ENCODE results near the gene ZNF791.
"Not testable (repeated sequence)": the region's sequence is repeated elsewhere in the genome, so short reads cannot be mapped to it uniquely, and the experiment has no call there.

DNA sequence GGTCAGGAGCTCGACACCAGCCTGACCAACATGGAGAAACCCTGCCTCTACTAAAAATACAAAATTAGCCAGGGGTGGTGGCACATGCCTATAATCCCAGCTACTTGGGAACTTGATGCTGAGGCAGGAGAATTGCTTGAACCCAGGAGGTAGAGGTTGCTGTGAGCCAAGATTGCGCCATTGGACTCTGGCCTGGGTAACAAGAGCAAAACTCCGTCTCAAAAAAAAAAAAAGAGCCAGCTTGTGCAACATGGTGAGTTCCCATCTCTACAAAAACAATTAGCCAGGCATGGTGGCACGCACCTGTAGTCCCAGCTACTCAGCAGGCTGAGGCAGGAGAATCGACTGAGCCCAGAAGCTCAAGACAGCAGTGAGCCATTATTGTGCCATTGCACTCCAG lies 67.3 kb downstream of the ZNF791 start:
- TF ChIP-seq EZH2 (IDR thresholded peaks at IDR 0.05; ENCODE audit: borderline replicate concordance, insufficient read depth, low read length, poor library complexity, severe bottlenecking); MXI1 (conservative IDR thresholded peaks at IDR 0.05; ENCODE audit: poor library complexity, severe bottlenecking): not testable (repeated sequence)
- TF ChIP-seq, protein P1, sequence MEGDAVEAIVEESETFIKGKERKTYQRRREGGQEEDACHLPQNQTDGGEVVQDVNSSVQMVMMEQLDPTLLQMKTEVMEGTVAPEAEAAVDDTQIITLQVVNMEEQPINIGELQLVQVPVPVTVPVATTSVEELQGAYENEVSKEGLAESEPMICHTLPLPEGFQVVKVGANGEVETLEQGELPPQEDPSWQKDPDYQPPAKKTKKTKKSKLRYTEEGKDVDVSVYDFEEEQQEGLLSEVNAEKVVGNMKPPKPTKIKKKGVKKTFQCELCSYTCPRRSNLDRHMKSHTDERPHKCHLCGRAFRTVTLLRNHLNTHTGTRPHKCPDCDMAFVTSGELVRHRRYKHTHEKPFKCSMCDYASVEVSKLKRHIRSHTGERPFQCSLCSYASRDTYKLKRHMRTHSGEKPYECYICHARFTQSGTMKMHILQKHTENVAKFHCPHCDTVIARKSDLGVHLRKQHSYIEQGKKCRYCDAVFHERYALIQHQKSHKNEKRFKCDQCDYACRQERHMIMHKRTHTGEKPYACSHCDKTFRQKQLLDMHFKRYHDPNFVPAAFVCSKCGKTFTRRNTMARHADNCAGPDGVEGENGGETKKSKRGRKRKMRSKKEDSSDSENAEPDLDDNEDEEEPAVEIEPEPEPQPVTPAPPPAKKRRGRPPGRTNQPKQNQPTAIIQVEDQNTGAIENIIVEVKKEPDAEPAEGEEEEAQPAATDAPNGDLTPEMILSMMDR (IDR thresholded peaks at IDR 0.05; ENCODE audit: poor library complexity, severe bottlenecking): not testable (repeated sequence)

Data from neural cell (in vitro differentiated cells).